Cardiac muscle cell (in vitro differentiated cells and primary cell): ENCODE results near the gene KRT37. TPM values are rescaled to one million over a fixed set of nuclear protein-coding genes. Genes with fewer than 3 reads are reported as not detected.
A peak's percentile ranks its signal among the peaks of the same experiment; 100 is the strongest.

Source experiments
- DNase-seq, 2 donors: peaks; one replicate each; pipeline versions ENCODE4 v3.0.0 to v3.0.0-alpha.2; 2010 to 2017; ENCODE audit warnings: low read depth in 1 of 2, low spot score in 1 of 2
- H3K27ac ChIP-seq: fragments of 200-600 bp; sonication (generic); 2 replicates; pipeline ENCODE4 v1.5.1; 2016
- H3K27me3 ChIP-seq: fragments of 200-600 bp; sonication (generic); 2 replicates; pipeline ENCODE4 v1.6.0; 2016; ENCODE audit warnings: control low read depth
- H3K36me3 ChIP-seq: fragments of 200-600 bp; sonication (generic); 2 replicates; pipeline ENCODE4 v1.5.1; 2016; ENCODE audit warnings: control low read depth
- H3K4me1 ChIP-seq: fragments of 200-600 bp; sonication (generic); 2 replicates; pipeline ENCODE4 v1.8.1; 2017; ENCODE audit warnings: low read depth, mild to moderate bottlenecking, mixed run types
- H3K4me3 ChIP-seq: fragments of 200-600 bp; sonication (generic); 2 replicates; pipeline ENCODE4 v1.5.1; 2016; ENCODE audit warnings: mild to moderate bottlenecking
- H3K9me3 ChIP-seq: fragments of 200-600 bp; sonication (generic); 2 replicates; pipeline ENCODE4 v1.5.1; 2017; ENCODE audit warnings: low read depth, mild to moderate bottlenecking, control low read depth
- polyA plus RNA-seq: library from polyadenylated mRNA; unstranded; fragments of >200 nt; fragmentation: Nextera tagmentation; extraction: Ambion mirVana; gene quantifications from 2 replicates; pipeline ENCODE4 v1.2.1, GENCODE V29; 2016
- total RNA-seq: library from RNA; depleted of rRNA; stranded (reverse); fragments of >200 nt; gene quantifications from 2 replicates; pipeline ENCODE4 v1.2.3, GENCODE V29; 2016
- TF ChIP-seq, protein P1 (sequence below): IDR thresholded peaks from 2 replicates; pipeline ENCODE4 v1.5.1; 2012; ENCODE audit warnings: low read depth, mild to moderate bottlenecking, low read length

Gene KRT37
- total and polyA plus RNA-seq, 2 experiments from 2014 or later: not detected

DNA sequence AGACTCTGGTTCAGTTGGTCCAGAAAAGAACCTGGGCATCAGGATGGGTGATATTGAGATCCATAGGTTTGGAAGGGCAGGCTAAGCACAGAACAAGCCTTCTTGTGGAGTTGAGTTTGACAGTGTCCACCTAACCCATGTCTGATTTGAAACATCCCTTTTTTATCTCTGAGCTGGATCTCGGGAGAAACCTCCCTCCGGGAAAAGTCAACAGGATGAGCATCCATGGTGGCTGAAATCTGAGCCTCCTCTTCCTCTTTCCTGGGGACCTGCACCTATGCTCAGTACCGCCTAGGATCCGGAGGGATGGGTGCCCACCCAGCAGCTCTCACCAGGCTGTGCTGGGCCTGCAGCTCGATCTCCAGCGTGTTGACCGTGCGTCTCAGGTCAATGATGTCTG lies 39.4 kb upstream of the KRT37 start:
- TF ChIP-seq, protein P1, sequence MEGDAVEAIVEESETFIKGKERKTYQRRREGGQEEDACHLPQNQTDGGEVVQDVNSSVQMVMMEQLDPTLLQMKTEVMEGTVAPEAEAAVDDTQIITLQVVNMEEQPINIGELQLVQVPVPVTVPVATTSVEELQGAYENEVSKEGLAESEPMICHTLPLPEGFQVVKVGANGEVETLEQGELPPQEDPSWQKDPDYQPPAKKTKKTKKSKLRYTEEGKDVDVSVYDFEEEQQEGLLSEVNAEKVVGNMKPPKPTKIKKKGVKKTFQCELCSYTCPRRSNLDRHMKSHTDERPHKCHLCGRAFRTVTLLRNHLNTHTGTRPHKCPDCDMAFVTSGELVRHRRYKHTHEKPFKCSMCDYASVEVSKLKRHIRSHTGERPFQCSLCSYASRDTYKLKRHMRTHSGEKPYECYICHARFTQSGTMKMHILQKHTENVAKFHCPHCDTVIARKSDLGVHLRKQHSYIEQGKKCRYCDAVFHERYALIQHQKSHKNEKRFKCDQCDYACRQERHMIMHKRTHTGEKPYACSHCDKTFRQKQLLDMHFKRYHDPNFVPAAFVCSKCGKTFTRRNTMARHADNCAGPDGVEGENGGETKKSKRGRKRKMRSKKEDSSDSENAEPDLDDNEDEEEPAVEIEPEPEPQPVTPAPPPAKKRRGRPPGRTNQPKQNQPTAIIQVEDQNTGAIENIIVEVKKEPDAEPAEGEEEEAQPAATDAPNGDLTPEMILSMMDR: no peak
- no peaks in the 10 kb centered on the region for H3K9me3 ChIP-seq

DNA sequence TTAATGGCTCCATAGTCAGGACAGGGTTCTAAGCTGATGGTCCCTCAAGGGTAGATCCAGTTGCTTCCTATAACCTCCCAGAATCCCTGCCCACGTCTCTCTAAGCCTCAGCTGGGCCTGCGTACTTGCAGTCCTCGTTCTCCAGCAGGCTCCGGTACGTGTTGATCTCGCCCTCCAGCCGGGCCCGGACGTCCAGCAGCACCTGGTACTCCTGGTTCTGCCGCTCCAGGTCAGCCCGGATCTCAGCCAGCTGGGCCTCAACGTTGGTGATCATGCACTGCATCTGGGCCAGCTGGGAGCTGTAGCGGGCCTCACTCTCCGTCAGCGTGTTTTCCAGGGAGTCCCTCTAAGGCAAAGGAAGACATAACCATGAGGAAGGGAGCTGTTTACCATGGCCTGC lies 38.3 kb upstream of the KRT37 start:
- H3K9me3 ChIP-seq: no peaks in the 10 kb centered on the region
- no peaks in the 10 kb centered on the region for H3K4me1 ChIP-seq
- no peaks in the 10 kb centered on the region for H3K36me3 ChIP-seq
- H3K4me3 ChIP-seq: no peak overlapping the region
- H3K27me3 ChIP-seq: no peaks in the 10 kb centered on the region
- H3K27ac ChIP-seq: no peak overlapping the region
- TF ChIP-seq, protein P1: no peak
- DNase-seq: no peak

More for the DNA sequence above, 39.4 kb upstream of the KRT37 start:
- no peaks in the 10 kb centered on the region for H3K27me3 ChIP-seq
- no peaks in the 10 kb centered on the region for H3K4me1 ChIP-seq
- DNase-seq: no peak
- H3K27ac ChIP-seq: no peak overlapping the region
- H3K4me3 ChIP-seq: no peak overlapping the region
- no peaks in the 10 kb centered on the region for H3K36me3 ChIP-seq

DNA sequence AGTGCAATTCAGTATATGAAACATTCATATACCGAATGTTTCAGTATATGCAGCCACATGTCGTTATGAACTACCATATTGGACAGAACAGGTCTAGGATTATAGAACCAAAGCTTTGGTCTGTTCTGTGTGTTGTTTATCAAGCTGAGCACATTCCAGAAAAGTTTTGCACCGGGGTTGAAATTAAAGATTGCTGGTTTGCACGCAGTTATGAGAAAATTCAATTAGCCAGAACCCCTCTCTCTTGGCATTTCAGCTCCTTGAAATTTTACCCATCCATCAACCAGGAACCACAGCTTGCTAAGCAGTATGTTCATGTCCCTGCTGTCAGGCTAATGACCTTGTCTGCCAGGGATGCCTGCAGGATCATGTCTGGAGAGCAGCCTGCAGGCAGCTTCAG lies 33.3 kb upstream of the KRT37 start:
- Histone ChIP-seq H3K4me1 (no peaks in the 10 kb centered on the region), H3K27ac (no peak overlapping the region), H3K27me3 (peaks cover 5% of the 10 kb centered on the region)

DNA sequence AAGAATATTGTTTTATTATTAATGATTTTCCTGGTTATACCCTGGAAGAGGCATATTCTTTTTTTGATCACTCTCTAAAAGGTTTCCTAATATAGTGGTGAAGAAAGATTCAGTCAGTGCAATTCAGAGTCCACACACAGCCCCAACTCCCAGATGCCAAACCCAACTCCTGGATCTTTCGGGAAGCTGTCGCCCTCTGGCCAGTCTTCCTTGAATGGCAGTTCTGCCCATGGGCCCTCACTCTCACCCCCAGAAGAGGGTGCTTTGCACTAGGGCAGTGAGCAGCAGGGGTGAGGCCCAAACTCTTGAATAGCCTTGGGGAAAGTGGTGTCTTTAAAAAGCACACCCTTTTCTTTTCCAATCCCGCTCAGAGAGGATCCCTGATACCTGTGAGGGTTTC lies 31.8 kb upstream of the KRT37 start:
- no peak for DNase-seq
- peaks cover 5% of the 10 kb centered on the region for H3K27me3 ChIP-seq
- TF ChIP-seq, protein P1: peak; percentile 16
- H3K27ac ChIP-seq: no peak overlapping the region
- no peaks in the 10 kb centered on the region for H3K9me3 ChIP-seq
- H3K4me1 ChIP-seq: no peaks in the 10 kb centered on the region
- H3K4me3 ChIP-seq: no peak overlapping the region
- H3K36me3 ChIP-seq: no peaks in the 10 kb centered on the region

More for the DNA sequence above, 33.3 kb upstream of the KRT37 start:
- DNase-seq: no peak
- Histone ChIP-seq H3K9me3 (no peaks in the 10 kb centered on the region), H3K36me3 (no peaks in the 10 kb centered on the region), H3K4me3 (no peak overlapping the region)
- TF ChIP-seq, protein P1: no peak

DNA sequence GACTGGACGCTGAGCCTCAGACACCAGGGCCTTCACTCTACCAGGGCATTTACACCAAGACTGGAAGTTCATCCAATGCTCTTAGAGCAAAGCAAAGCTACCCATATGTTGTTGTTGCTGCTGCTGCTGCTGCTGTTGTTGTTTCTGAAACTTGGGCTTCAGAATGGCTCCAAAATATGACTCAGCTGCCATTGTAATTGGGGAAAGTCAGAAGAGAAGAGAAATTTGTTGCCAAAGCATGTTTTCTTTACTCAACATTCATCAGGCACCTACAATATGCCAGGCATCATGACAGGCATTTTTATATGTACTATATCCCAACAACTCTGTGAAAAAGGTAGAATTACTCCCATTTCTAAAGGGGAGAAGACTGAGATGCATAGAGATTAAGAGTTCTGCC lies 30.9 kb upstream of the KRT37 start:
- TF ChIP-seq, protein P1: no peak
- no peaks in the 10 kb centered on the region for H3K36me3 ChIP-seq
- no peaks in the 10 kb centered on the region for H3K4me1 ChIP-seq
- H3K27ac ChIP-seq: no peak overlapping the region
- no peak for DNase-seq
- no peaks in the 10 kb centered on the region for H3K9me3 ChIP-seq
- no peak overlapping the region for H3K4me3 ChIP-seq
- H3K27me3 ChIP-seq: peaks cover 5% of the 10 kb centered on the region

DNA sequence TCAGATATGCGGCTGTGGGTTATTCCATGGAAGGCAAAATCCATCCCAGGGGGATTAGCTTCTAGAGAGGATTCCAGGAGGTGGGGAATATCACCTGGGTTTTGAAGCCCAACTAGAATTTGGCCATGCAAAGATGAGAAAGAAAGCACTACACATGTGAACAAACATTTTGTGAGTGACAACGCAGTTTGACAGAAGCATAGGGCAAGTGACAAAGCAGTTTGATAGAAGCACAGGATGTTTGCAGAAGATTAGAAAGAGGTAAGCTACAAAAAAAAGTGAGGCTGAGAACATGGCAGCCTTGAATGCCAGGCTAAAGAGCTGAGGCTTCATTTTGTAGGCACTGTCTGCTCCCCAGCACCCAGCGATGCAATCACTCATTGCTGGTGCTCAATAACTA lies 28.7 kb upstream of the KRT37 start:
- TF ChIP-seq, protein P1: no peak
- Histone ChIP-seq H3K36me3 (no peaks in the 10 kb centered on the region), H3K27me3 (peaks cover 5% of the 10 kb centered on the region), H3K4me3 (no peak overlapping the region), H3K9me3 (no peaks in the 10 kb centered on the region), H3K4me1 (no peaks in the 10 kb centered on the region), H3K27ac (no peak overlapping the region)
- no peak for DNase-seq
